Activated CD8-positive, alpha-beta T cell treated with anti-CD3 and anti-CD28 coated beads for 36 hours (primary cell): ENCODE data around the gene GLP1R. TPM values are rescaled to one million over a fixed set of nuclear protein-coding genes. Genes with fewer than 3 reads are reported as not detected.
A peak's percentile ranks its signal among the peaks of the same experiment; 100 is the strongest.

Source experiments
- ATAC-seq: fragments of 200-7000 bp; cut with Tn5 transposase; one replicate; pipeline ENCODE4 v1.10.0; 2021; ENCODE audit warnings: mild to moderate bottlenecking, moderate library complexity
- CTCF ChIA-PET: fragments of 350-600 bp; sonication (Branson Sonifier 250); formaldehyde crosslinking; loops from one replicate; lab custom pipeline; 2021; ENCODE audit warnings: antibody characterized with exemption; lab: Charles Lee
- POLR2A ChIA-PET: fragments of 350-600 bp; sonication (Branson Sonifier 250); formaldehyde crosslinking; loops from one replicate; lab custom pipeline; 2021; ENCODE audit warnings: antibody characterized with exemption; lab: Charles Lee
- DNase-seq: peaks from one replicate; pipeline ENCODE4 v3.0.0-alpha.2; 2020
- H3K27ac Mint-ChIP-seq: one replicate; pipeline ENCODE4 v1.8.0; 2021; ENCODE audit warnings: mild to moderate bottlenecking, mixed read lengths
- H3K27me3 Mint-ChIP-seq: one replicate; pipeline ENCODE4 v1.8.0; 2021; ENCODE audit warnings: mixed read lengths
- H3K36me3 Mint-ChIP-seq: one replicate; pipeline ENCODE4 v1.8.0; 2021; ENCODE audit warnings: low read depth, mixed read lengths
- H3K4me1 Mint-ChIP-seq: one replicate; pipeline ENCODE4 v1.8.0; 2021; ENCODE audit warnings: low read depth, mixed read lengths
- H3K4me3 Mint-ChIP-seq: one replicate; pipeline ENCODE4 v1.8.0; 2021; ENCODE audit warnings: mild to moderate bottlenecking, moderate library complexity, mixed read lengths
- H3K9me3 Mint-ChIP-seq: one replicate; pipeline ENCODE4 v1.8.0; 2021; ENCODE audit warnings: mixed read lengths
- CTCF ChIP-seq: fragments of 200-600 bp; IDR thresholded peaks from one replicate; pipeline ENCODE4 v1.8.0; 2022; ENCODE audit warnings: antibody characterized with exemption, mild to moderate bottlenecking
- intact Hi-C: fragments of 100-400 bp; cut with micrococcal nuclease; formaldehyde crosslinking; loops from one replicate; pipeline ENCODE4 v1.10.0; 2022
- total RNA-seq, 2 experiments: library from RNA; stranded (reverse); gene quantifications; one replicate each; pipeline ENCODE4 v1.2.3, GENCODE V29; 2021

The GLP1R gene
- 1 to 10 TPM in 1 of 2 experiments, under 1 TPM in 1; 0.81 to 1.1 TPM for total RNA-seq

GRCh38 chr6:39048481-39049399 is at the start of gene GLP1R:
Gene GLP1R, plus strand, starts transcription at chr6:39048781. Its CDS starts 60 bp downstream, at chr6:39048841.
- intact Hi-C loops: no loop called here
- TF ChIP-seq CTCF: no peak
- no peaks in the 10 kb centered on the region for H3K9me3 Mint-ChIP-seq
- H3K27ac Mint-ChIP-seq: no peak within 1 kb of the TSS
- DNase-seq (peak; percentile 18), ATAC-seq (peak; percentile 18)
- no peaks in the 10 kb centered on the region for H3K36me3 Mint-ChIP-seq
- peaks cover 28% of the 10 kb centered on the region for H3K27me3 Mint-ChIP-seq
- peaks cover 28% of the 10 kb centered on the region for H3K4me1 Mint-ChIP-seq
- ChIA-PET CTCF (interaction anchor here (2.8 kb wide), 1 partner anchor 118 kb away, joined by 6 read pairs; no protein-coding TSS in a partner anchor), POLR2A (no interaction called here)
- H3K4me3 Mint-ChIP-seq: peak within 1 kb of the TSS; percentile 71

- TF ChIP-seq CTCF: peak; percentile 47
- Mint-ChIP-seq H3K36me3 (no peaks in the 10 kb centered on the region), H3K4me1 (no peaks in the 10 kb centered on the region), H3K27ac (no peak overlapping the region), H3K27me3 (peaks cover 32% of the 10 kb centered on the region), H3K4me3 (no peak overlapping the region), H3K9me3 (no peaks in the 10 kb centered on the region)
- ATAC-seq: no peak
- intact Hi-C loops: no loop called here
- DNase-seq: peak; percentile 54
- ChIA-PET CTCF (interaction anchor here (0.6 to 4.7 kb wide), 17 partner anchors 15 to 311 kb away, joined by 3 to 26 read pairs (median 5); partner anchors contain the start of gene KCNK17), POLR2A (no interaction called here)
These were observed 45.5 kb upstream of the GLP1R start for GRCh38 chr6:39003072-39003471.

- ChIA-PET POLR2A (no interaction called here), CTCF (interaction anchor here (0.6 to 4.7 kb wide), 15 partner anchors 9 to 311 kb away, joined by 3 to 26 read pairs (median 5); partner anchors contain the start of gene KCNK17)
- H3K4me3 Mint-ChIP-seq: no peak overlapping the region
- ATAC-seq: no peak
- H3K27me3 Mint-ChIP-seq: peaks cover 36% of the 10 kb centered on the region
- no peak overlapping the region for H3K27ac Mint-ChIP-seq
- H3K36me3 Mint-ChIP-seq: no peaks in the 10 kb centered on the region
- no peak for DNase-seq
- intact Hi-C loops: no loop called here
- H3K4me1 Mint-ChIP-seq: no peaks in the 10 kb centered on the region
- no peaks in the 10 kb centered on the region for H3K9me3 Mint-ChIP-seq
- TF ChIP-seq CTCF: no peak
These were observed 45.1 kb upstream of the GLP1R start for GRCh38 chr6:39003492-39003891.

- POLR2A ChIA-PET: no interaction called here
- Mint-ChIP-seq H3K4me1 (no peaks in the 10 kb centered on the region), H3K4me3 (no peak overlapping the region), H3K9me3 (no peaks in the 10 kb centered on the region), H3K27me3 (peaks cover 40% of the 10 kb centered on the region), H3K27ac (no peak overlapping the region), H3K36me3 (no peaks in the 10 kb centered on the region)
- intact Hi-C loops: no loop called here
- CTCF ChIA-PET: interaction anchor here (2.0 to 4.7 kb wide), 3 partner anchors 31 to 306 kb away, joined by 5 to 26 read pairs (median 16); no protein-coding TSS in a partner anchor
- no peak for TF ChIP-seq CTCF
- no peak for ATAC-seq
- DNase-seq: no peak
These were observed 43.8 kb upstream of the GLP1R start for GRCh38 chr6:39004801-39005200.

GRCh38 chr6:39005774-39006173 is 42.8 kb upstream of the GLP1R start:
- CTCF ChIA-PET: interaction anchor here (0.9 to 1.6 kb wide), 5 partner anchors 8 to 304 kb away, joined by 3 read pairs; no protein-coding TSS in a partner anchor
- H3K4me1 Mint-ChIP-seq: no peaks in the 10 kb centered on the region
- POLR2A ChIA-PET: no interaction called here
- no peak for TF ChIP-seq CTCF
- H3K4me3 Mint-ChIP-seq: no peak overlapping the region
- H3K27me3 Mint-ChIP-seq: peaks cover 36% of the 10 kb centered on the region
- DNase-seq (no peak), ATAC-seq (no peak)
- intact Hi-C loops: no loop called here
- no peak overlapping the region for H3K27ac Mint-ChIP-seq
- no peaks in the 10 kb centered on the region for H3K9me3 Mint-ChIP-seq
- no peaks in the 10 kb centered on the region for H3K36me3 Mint-ChIP-seq
